ENCODE results near the gene B4GALT3.

The B4GALT3 gene

GRCh38 chr1:161177936-161178244, 583 bp upstream of the B4GALT3 start:
- TF ChIP-seq EP300 (IDR thresholded peaks at IDR 0.05; ENCODE audit: borderline replicate concordance) (no peak), NFIC (IDR thresholded peaks at IDR 0.05) (no peak), EGR1 (IDR thresholded peaks at IDR 0.05) (no peak), FOXM1 (IDR thresholded peaks at IDR 0.05; ENCODE audit: borderline replicate concordance, low read depth) (no peak), CREB1 (IDR thresholded peaks at IDR 0.05; ENCODE audit: low read depth) (no peak), RAD21 (IDR thresholded peaks at IDR 0.05; ENCODE audit: low read depth) (no peak), YY1 (IDR thresholded peaks at IDR 0.05; ENCODE audit: low read depth) (no peak), TCF12 (IDR thresholded peaks at IDR 0.05; ENCODE audit: low read depth) (no peak), ZBTB7A (IDR thresholded peaks at IDR 0.05; ENCODE audit: low read depth) (no peak), USF1 (IDR thresholded peaks at IDR 0.05) (no peak), TEAD4 (IDR thresholded peaks at IDR 0.05) (no peak), CEBPB (IDR thresholded peaks at IDR 0.05) (no peak), TAF1 (IDR thresholded peaks at IDR 0.05; ENCODE audit: low read depth) (no peak)
- TF ChIP-seq, protein P1, sequence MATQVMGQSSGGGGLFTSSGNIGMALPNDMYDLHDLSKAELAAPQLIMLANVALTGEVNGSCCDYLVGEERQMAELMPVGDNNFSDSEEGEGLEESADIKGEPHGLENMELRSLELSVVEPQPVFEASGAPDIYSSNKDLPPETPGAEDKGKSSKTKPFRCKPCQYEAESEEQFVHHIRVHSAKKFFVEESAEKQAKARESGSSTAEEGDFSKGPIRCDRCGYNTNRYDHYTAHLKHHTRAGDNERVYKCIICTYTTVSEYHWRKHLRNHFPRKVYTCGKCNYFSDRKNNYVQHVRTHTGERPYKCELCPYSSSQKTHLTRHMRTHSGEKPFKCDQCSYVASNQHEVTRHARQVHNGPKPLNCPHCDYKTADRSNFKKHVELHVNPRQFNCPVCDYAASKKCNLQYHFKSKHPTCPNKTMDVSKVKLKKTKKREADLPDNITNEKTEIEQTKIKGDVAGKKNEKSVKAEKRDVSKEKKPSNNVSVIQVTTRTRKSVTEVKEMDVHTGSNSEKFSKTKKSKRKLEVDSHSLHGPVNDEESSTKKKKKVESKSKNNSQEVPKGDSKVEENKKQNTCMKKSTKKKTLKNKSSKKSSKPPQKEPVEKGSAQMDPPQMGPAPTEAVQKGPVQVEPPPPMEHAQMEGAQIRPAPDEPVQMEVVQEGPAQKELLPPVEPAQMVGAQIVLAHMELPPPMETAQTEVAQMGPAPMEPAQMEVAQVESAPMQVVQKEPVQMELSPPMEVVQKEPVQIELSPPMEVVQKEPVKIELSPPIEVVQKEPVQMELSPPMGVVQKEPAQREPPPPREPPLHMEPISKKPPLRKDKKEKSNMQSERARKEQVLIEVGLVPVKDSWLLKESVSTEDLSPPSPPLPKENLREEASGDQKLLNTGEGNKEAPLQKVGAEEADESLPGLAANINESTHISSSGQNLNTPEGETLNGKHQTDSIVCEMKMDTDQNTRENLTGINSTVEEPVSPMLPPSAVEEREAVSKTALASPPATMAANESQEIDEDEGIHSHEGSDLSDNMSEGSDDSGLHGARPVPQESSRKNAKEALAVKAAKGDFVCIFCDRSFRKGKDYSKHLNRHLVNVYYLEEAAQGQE (IDR thresholded peaks at IDR 0.05; ENCODE audit: low read depth) = no peak
- TF ChIP-seq, protein P2, sequence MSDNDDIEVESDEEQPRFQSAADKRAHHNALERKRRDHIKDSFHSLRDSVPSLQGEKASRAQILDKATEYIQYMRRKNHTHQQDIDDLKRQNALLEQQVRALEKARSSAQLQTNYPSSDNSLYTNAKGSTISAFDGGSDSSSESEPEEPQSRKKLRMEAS (IDR thresholded peaks at IDR 0.05) = no peak

DNA sequence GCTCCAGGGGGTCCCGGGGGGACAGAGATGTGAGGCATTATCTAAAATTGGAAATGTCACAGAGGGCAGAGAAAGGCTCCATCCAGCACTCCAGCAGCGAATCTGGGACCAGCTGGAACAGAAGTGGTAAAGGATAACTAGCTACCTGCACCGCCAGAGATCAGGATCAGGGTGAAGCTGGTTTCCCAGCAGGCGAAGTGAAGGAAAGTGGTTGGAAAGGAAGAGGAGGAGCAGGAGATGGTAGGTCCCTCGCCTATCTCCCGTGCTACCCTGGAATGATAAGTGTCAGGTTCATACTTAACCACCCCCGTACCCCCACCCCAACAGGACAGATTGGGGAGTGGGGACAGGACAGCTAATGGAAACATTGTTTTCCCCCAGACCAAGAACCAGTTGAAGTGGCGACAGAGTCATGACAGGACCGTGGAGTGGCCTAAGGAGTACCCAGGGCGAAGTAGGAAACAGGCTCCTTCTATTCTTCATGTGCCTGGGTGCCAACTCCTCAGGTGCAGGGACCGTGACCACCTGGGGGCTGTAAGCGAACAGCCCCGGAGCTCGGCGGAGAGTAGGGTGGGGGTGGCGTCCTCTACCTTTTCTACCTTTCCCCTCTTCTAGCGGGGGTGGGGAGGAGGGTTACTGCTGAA, 717 bp downstream of the B4GALT3 start:
- TF ChIP-seq CEBPB (IDR thresholded peaks at IDR 0.05) (no peak), TAF1 (IDR thresholded peaks at IDR 0.05; ENCODE audit: low read depth) (no peak), RAD21 (IDR thresholded peaks at IDR 0.05; ENCODE audit: low read depth) (no peak), CREB1 (IDR thresholded peaks at IDR 0.05; ENCODE audit: low read depth) (no peak), FOXM1 (IDR thresholded peaks at IDR 0.05; ENCODE audit: borderline replicate concordance, low read depth) (no peak), TCF12 (IDR thresholded peaks at IDR 0.05; ENCODE audit: low read depth) (no peak), TEAD4 (IDR thresholded peaks at IDR 0.05) (no peak), ZBTB7A (IDR thresholded peaks at IDR 0.05; ENCODE audit: low read depth) (no peak), NFIC (IDR thresholded peaks at IDR 0.05) (no peak), EP300 (IDR thresholded peaks at IDR 0.05; ENCODE audit: borderline replicate concordance) (no peak), YY1 (IDR thresholded peaks at IDR 0.05; ENCODE audit: low read depth) (no peak)
- TF ChIP-seq, protein P2 (IDR thresholded peaks at IDR 0.05) = no peak
- TF ChIP-seq, protein P1 (IDR thresholded peaks at IDR 0.05; ENCODE audit: low read depth) = no peak

- TF ChIP-seq CREB1 (IDR thresholded peaks at IDR 0.05; ENCODE audit: low read depth) (no peak), TCF12 (IDR thresholded peaks at IDR 0.05; ENCODE audit: low read depth) (no peak), YY1 (IDR thresholded peaks at IDR 0.05; ENCODE audit: low read depth) (no peak), EP300 (IDR thresholded peaks at IDR 0.05; ENCODE audit: borderline replicate concordance) (no peak), TEAD4 (IDR thresholded peaks at IDR 0.05) (no peak), NFIC (IDR thresholded peaks at IDR 0.05) (no peak), EGR1 (IDR thresholded peaks at IDR 0.05) (no peak), CEBPB (IDR thresholded peaks at IDR 0.05) (no peak), TAF1 (IDR thresholded peaks at IDR 0.05; ENCODE audit: low read depth) (no peak), ZBTB7A (IDR thresholded peaks at IDR 0.05; ENCODE audit: low read depth) (no peak), FOXM1 (IDR thresholded peaks at IDR 0.05; ENCODE audit: borderline replicate concordance, low read depth) (no peak)
- TF ChIP-seq, protein P1 (IDR thresholded peaks at IDR 0.05; ENCODE audit: low read depth) = no peak
- TF ChIP-seq, protein P2 (IDR thresholded peaks at IDR 0.05) = no peak
Measured at GRCh38 chr1:161175771-161176453, 1.4 kb downstream of the B4GALT3 start.

DNA sequence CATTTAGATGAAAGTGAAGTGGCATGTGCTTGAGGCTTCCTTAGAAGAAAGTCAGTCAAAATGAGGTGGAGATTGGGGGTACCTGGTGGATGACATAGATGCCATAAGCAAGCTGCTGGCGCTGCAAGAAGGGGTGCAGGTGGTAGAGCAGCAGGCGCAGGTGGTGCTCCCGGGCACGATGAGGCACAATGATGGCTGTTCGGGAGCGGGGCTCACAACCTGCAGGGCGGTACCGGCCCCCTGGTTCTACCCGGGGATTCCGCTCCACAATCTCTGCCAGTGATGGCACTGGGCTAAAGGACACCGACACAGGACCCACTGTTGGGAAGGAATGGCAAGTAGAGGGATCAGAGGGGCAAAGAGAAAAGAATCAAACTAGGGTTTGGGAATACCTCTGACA, 2.4 kb downstream of the B4GALT3 start:
- TF ChIP-seq, protein P2 (IDR thresholded peaks at IDR 0.05) = no peak
- TF ChIP-seq NFIC (IDR thresholded peaks at IDR 0.05) (no peak), USF1 (IDR thresholded peaks at IDR 0.05) (no peak), TAF1 (IDR thresholded peaks at IDR 0.05; ENCODE audit: low read depth) (no peak), RAD21 (IDR thresholded peaks at IDR 0.05; ENCODE audit: low read depth) (no peak), CREB1 (IDR thresholded peaks at IDR 0.05; ENCODE audit: low read depth) (no peak), FOXM1 (IDR thresholded peaks at IDR 0.05; ENCODE audit: borderline replicate concordance, low read depth) (no peak), CEBPB (IDR thresholded peaks at IDR 0.05) (no peak), EGR1 (IDR thresholded peaks at IDR 0.05) (no peak), TEAD4 (IDR thresholded peaks at IDR 0.05) (no peak), EP300 (IDR thresholded peaks at IDR 0.05; ENCODE audit: borderline replicate concordance) (no peak), YY1 (IDR thresholded peaks at IDR 0.05; ENCODE audit: low read depth) (no peak), ZBTB7A (IDR thresholded peaks at IDR 0.05; ENCODE audit: low read depth) (no peak), TCF12 (IDR thresholded peaks at IDR 0.05; ENCODE audit: low read depth) (no peak)
- TF ChIP-seq, protein P1 (IDR thresholded peaks at IDR 0.05; ENCODE audit: low read depth) = no peak

Measured in Ishikawa (cell line).